Measurements from ENCODE around the gene PPM1M.
"Not testable (repeated sequence)": the region's sequence is repeated elsewhere in the genome, so short reads cannot be mapped to it uniquely, and the experiment has no call there.

The PPM1M gene

DNA sequence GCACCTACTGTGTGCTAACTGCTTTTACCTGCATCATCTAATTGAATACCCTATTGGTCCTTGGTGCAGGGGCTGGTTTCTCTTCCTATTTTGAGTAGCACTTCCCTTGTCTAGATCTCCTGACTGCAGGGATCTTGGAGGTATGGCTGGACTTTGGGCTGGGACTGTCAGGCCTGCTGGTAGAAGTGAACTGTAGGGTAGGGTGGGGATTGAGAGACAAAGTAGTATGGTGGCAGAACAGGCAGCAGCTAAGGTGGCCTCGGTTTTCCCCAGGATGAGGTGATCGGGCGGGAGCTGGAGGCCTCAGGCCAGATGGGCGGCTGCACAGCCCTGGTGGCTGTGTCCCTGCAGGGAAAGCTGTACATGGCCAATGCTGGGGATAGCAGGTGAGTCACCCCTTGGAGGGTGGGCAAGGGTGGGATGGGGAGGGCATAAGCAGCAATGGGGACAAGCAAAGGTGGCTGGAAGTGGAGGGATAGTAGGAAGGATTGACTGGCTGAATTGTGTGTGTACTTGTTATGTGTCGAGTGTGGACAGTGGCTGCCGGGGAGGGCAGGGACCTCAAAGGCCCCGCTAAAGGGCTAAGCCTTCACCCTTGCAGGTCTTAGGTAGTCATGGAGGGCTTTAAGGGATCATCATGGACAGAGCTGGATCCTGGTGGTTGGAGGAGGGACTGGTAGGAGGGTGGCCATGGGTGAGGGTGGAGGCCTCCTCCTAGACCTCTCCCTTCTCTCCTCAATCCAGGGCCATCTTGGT lies 2.0 kb downstream of the PPM1M start:
- DNase-seq (ENCODE audit: low spot score) = no peak

DNA sequence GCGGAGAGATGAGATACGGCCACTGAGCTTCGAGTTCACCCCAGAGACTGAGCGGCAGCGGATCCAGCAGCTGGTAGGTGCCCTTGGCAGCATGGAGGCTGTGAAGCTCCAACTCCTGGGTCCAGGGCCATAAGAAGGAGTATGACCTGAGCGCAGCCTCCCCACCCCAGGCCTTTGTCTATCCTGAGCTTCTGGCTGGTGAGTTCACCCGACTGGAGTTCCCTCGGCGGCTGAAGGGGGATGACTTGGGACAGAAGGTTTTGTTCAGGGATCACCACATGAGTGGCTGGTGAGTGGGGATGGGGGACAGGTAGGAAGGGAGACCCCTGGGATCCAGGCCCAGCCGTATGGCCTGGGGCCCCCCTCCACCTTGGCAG lies 2.6 kb downstream of the PPM1M start:
- DNase-seq (ENCODE audit: low spot score) = no peak

DNA sequence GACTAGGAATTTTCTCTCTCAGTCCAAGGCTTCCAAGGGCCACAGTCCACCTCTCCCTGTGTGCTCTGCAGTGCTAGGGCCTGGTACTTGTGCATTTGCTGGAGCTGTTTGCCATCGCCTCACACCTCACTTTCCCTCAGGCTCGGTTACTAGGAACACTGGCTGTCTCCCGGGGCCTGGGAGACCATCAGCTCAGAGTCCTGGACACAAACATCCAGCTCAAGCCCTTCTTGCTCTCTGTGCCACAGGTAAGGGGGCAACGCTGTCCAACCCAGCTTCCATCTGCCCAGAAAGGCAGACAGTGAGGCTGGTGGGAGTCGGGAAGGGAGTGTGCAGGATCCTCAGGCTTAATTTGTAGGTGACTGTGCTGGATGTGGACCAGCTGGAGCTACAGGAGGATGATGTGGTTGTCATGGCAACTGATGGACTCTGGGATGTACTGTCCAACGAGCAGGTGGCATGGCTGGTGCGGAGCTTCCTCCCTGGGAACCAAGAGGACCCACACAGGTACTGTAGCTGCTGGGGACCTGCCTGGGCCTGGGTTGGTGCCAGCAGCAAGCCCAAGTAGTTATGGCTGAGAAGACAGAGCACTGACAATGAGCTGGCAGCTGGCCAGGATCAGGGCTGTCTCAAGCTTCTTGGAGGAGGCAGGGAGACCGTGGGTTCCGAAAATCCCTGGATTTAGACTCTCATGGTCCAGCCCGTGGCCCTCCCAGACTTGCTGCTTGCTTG lies 3.4 kb downstream of the PPM1M start:
- DNase-seq (ENCODE audit: low spot score) = no peak

DNA sequence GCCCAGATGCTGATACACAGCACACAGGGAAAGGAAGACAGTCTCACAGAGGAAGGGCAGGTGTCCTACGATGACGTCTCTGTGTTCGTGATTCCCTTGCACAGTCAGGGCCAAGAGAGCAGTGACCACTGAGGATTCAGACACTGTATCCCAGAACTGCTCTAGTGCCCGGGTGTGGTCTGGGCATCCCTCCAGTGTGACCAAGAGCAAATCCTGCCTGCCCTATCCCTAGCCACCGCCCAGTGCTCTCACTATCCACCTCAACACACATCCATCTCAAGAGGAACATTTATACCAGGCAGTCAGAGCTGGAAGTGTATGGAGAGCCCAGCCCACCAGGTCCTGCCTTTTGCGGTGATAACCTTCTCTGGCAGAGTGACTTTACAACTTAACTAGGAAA lies 4.1 kb downstream of the PPM1M start:
- no peak for DNase-seq (ENCODE audit: low spot score)

DNA sequence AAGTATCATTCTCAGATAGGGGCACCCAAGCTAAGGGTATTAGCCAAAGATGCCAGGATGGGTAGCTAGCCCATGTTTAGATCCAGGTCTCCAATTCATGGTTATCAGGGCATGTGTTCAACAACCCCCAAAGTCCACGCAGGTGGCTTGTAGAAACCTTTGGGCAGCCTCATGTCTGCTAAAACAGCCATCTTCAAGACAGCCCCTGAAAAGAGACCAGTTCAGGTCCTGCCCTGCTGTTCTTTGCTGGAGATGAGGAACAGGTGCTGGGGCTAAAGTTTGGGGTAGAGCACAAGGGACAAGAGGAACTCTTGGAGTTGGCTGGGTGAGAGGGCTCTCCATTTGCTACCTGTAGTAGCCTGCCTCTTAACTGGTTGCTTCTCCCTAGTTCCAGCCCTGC lies 4.6 kb downstream of the PPM1M start:
- DNase-seq (ENCODE audit: low spot score) = no peak

DNA sequence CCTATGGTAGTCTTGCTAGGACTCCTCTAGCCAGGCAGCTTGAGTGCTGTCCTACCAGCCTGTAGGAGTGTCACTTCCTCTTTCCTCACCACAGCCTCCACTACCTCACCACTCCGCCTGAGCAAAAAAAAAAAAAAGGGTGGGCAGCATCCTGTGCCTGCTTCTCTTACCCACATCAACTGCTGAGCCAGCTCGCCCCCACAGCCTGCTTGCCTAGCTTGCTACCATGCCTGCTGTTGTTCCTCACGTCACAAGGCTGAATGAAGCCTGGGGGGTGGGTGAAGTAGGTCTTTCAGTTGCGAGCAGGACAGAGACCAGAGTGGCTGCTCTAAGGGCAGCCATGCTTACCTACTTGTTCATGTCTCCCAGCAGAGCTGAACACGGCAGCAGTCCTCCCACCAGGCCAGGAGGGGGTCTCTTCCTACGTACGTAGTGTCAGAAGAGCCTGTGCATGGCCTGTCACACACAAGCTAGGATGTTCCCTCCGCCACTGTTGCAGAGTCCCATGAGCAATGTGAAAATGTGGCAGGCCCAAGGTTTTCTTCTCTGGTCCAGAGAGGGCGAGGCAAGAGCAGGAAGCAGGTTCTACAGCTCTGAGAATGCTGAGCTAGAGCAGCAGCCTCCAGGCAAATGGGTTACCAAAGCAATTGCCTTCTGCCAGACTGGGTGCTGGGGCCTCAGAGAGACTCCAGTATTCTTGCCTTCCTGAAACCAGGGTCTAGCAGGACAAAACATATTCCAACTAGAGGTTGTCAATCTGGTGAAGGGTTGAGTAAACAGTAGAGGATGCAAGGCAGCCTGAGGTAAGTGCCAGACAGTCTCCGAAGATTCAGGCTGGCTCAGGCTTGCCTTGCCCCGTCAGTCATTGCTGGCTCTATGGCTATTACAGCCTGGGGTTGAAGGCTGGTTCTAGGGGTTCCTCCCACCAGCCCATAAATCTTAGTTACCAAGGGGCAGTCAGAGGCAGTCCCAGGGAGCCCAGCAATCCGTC lies 8.1 kb downstream of the PPM1M start:
- no peak for DNase-seq (ENCODE audit: low spot score)

DNA sequence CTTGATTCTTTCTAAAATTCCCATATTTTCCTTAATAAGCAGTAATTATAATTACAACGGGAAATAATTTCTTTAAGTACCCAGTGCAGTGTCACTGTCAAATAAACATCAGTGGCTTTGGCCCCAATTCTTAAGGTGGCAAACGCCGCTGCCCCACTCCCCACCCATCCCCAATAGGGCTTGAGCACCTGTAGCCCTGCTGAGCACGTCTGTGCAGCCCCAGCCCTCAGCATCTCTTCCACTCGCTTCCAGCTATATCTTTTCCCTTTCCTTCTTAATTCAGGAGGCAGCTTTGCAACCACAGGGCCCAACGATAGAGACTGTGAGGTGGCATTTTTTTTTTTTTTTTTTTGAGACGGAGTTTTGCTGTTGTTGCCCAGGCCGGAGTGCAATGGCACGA lies 9.0 kb downstream of the PPM1M start:
- DNase-seq (ENCODE audit: low spot score) = no peak

DNA sequence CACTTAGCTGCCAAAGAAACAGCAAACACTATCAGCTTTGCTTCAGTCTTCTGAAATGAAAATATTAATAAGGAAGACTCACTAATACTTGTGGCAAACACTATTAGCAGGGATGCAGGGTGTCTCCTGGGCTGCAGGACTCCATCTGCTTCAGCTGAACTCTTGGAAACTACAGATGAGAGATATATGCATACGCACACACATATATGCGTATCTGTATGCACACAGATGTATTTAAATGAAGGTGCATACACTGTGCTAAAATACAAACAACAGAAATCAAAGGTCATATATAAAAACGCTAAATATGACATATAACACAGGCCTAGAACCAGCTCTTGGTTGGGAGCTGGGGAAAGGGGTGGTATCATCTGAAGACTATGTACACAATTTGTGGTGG lies 10.6 kb downstream of the PPM1M start:
- no peak for DNase-seq (ENCODE audit: low spot score)

DNA sequence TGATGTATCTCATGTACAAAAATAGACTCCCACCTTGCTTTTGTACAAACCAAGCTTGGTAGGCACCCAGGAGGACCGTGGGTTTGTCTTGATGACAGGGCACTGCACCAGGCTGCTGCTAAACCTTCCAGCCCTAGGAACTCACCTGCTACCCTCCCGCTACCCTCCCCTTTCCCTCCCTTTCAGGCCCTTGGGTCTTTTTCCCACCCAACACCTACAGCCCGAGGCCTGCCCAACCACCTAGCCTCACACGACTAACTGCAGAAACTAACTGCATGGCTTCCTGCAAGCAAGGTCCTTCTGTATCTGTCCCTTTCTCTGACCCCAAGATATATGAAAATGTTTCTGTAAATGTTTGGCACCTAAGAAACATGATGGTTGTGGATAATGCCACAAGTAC lies 11.1 kb downstream of the PPM1M start:
- no peak for DNase-seq (ENCODE audit: low spot score)

DNA sequence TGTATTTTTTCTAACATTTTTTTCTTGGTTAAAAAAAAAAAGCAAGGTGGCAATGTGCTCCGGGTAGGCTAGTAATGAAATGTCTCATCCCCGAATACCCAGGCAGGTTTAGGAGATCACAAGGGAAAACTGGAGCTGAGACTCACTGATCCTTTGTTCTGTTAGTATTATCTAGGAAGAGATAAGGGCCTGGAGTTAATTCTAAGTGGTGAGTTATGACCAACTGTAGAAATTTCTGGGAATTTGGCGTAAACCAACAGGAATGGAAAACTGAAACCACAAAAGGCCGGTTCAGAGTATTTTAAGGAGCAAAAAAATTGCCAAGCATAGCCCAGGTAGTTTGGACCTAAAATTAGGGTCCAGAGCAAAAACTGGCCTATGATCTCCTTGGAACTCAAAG lies 12.4 kb downstream of the PPM1M start:
- no peak for DNase-seq (ENCODE audit: low spot score)

DNA sequence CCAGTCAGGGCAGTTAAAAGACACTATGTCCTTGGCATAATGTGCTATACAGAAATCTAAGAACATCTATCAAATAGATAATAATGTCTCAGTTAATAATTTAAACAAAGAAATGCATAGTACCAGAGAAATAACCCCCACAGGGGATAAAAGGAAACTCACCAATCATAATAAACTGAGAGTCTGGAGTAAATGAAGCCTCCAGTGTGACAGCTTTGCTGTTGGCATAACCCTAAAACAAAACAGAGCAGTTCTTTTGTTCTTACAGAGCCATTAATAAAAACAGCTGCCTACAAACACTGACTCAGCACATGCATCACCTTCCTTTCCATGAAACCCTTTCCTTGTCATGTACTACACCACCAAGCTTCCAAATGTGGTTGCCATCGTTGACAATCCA lies 13.5 kb downstream of the PPM1M start:
- no peak for DNase-seq (ENCODE audit: low spot score)

DNA sequence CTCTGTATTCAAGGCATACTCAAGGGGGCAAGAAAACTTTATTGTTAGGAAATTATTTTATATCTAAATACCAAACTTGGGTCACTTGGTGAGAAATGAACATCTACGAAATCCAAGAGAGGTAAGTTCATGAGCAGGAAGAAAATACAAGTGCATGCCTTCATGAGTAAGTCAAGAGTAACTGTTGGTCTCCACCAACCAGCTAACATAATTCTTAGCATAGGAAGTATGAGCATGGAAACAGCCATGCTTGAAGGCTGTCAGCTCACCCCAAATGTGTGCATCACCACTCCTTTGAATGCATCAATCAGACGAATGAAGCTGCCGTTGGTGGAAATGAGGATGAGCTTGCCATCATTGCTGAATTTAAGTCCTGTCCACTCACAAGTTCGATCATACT lies 13.9 kb downstream of the PPM1M start:
- DNase-seq (ENCODE audit: low spot score) = no peak

DNA sequence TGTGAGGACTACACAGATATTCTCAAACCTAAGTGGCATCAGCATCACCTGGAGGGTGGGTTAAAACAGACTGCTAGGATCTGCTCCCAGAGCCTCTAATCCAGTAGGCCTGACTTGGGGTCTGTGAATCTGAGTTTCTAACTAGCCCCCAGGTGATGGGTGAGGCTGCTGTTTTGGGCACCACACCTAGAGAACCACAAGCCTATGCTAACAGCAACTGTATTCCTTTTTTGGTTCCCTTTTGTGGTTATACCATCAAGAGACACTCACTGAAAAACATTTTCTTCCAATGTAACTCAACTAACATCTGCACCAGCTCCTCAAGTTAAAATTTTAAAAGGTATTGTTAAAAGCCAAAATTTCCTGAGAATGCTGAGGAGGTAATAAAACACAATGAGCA lies 16.9 kb downstream of the PPM1M start:
- DNase-seq (ENCODE audit: low spot score) = no peak

DNA sequence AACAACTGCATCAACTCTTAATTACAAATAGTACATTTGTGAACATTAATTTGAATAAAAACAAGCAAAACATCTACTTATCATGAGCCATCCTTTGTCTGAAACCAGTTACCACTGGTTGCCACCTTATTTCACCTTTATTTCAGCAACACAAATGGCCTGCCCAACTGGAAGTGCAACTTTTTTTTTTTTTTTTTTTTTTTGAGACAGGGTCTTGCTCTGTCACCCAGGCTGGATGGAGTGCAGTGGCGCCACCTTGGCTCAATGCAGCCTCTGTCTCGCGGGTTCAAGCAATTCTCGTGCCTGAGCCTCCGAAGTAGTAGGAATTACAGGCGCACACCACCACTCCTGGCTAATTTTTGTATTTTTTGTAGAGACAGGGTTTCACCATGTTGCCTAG lies 19.8 kb downstream of the PPM1M start:
- no peak for DNase-seq (ENCODE audit: low spot score)

DNA sequence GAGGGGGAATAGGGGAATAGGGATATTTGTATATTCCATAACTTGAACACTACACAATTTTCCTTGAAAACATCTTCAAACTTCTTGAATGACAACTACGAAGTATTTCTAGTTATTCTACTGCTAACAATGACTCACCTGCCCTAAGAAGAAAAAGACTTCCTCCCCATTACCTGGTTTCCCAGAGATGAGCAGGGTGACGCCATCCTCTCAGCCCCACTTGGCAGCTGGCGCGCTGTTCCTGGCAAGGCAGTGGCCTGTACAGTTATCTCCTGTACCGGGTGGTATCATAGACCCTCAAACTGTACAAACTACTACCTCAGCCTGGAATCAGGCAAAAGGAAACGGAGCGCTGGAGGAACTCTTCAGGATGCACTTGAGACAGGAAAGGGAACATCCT lies 22.5 kb downstream of the PPM1M start:
- DNase-seq (ENCODE audit: low spot score) = no peak

DNA sequence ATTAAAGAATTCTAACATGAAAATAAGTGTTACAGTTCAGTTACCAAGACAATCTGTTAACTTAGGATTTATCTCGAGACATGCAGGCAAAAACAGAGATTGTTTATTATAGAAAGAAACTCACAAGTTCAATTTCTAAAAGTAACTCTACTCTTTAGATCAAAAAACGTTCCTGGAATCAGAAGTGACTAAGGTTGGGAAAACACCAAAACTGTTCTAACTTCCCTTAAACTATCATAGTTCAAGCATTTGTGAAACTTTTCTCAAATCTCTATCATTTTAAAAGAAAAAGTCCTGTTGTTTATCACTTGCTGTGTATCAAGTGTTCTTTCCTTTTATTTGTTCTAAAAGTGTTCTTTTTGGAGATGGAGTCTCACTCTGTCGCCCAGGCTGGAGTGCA lies 24.2 kb downstream of the PPM1M start:
- no peak for DNase-seq (ENCODE audit: low spot score)

DNA sequence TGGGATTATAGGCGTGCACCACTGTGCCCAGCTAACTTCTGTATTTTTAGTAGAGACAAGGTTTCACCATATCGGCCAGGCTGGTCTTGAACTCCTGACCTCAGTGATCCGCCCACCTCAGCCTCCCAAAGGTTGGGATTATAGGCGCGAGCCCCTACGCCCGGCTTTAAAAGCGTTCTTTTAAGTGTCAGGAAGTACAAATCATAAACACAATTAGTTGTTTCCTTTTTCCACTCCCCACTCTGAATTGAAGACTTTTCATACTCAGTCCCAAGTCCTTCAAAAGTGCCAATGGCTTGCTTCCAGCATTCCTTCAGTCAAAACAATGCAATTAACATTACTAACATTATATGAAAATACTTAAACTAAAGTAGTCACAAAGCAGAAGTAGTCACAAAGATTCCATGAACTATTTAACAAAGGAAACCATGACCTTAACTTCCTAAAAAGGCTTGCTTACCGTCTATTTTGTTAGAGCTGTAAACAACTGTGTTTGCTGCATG lies 24.7 kb downstream of the PPM1M start:
- DNase-seq (ENCODE audit: low spot score) = no peak

DNA sequence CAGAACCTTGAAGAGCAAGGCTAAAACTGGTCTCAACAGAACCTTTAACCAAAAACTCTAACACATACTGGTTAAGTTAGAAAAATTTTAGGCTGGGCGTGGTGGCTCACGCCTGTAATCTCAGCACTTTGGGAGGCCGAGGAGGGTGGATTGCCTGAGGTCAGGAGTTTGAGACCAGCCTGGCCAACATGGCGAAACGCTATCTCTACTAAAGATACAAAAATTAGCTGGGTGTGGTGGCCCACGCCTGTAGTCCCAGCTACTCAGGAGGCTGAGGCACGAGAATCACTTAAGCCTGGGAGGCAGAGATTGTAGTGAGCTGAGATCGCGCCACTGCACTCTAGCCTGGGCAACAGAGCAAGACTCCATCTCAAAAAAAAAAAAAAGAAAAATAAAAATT lies 26.6 kb downstream of the PPM1M start:
- not testable (repeated sequence) for DNase-seq (ENCODE audit: low spot score)

DNA sequence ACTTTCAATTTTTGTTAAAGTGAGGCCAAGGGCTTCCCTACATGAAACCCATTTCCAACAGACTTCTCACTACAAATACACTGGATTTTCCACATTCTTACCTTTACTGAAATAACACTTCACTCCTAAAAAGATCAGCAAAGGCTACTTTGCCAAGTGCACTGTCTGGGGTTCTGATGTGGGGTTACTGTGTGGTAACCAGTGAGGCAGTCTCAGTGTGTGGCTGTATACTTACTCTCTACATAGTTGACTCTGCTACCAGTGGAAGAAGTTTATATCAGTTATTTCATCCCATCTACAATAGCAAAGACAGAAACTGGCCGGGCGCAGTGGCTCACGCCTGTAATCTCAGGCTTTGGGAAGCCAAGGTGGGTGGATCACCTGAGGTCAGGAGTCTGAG lies 27.3 kb downstream of the PPM1M start:
- no peak for DNase-seq (ENCODE audit: low spot score)

DNA sequence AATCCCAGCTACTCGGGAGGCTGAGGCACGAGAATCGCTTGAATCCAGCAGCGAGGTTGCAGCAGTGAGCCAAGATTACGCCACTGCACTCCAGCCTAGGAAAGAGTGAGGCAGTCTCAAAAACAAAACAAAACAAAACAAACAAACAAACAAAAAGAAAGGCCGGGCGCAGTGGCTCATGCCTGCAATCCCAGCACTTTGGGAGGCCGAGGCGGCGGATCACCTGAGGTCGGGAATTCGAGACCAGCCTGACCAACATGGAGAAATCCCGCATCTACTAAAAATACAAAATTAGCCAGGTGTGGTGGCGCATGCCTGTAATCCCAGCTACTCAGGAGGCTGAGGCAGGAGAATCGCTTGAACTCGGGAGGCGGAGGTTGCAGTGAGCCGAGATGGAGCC lies 29.2 kb downstream of the PPM1M start:
- not testable (repeated sequence) for DNase-seq (ENCODE audit: low spot score)

DNA sequence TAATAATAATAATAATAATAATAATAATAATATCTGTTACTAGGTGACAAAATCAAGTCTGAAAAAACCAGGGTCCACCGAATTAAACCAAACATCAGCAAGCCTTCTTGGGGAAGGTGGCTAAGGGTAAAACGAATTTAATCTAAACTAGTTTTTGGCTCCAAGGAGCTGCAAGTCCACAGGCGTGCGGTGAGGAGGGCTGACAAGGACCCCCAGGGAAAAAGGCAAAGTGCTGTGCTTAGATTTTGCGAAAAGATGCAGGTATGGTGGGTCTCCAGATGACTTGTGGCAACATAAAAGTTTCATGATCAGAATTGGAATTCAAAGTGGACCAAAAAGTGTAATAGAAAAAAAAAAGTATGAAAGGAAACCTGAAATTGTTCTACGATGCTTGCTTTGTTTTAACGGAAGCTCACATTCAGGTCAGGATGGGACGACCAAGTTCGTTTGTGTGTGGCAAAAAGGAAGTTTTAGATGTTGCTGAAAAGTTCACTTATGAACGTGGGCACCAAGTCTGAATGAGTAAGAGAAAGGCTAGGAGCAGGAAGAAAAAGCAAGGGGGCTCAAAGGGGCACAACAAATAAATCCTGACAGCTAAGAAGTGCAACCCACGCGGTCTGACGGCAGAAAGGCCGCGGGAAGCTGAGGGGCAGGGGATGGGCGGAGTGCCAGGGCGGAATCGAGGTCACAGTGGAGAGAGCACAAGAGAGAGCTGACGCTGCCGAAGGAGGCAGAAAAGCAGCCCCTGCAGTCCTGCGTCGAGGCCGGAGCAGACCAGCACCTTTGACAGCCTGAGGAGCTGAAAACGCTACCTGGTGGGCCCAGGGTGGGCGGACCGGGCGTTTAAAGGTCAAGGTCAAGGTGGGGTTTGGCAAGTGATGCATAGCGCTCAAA lies 31.8 kb downstream of the PPM1M start:
- DNase-seq (ENCODE audit: low spot score) = peak; percentile 71

All from ecto neural progenitor cell (in vitro differentiated cells).